ENCODE measurements around the gene TMOD4. TPM values are rescaled to one million over a fixed set of nuclear protein-coding genes. Genes with fewer than 3 reads are reported as not detected.

The TMOD4 gene
- total and polyA plus RNA-seq, 10 of the 15 experiments (the other 5 are each of a cell fraction or from before 2014, with no cell fraction given), result 0.30 to 1.2 (median 0.50) TPM; not detected in 1

GRCh38 chr1:151147665-151148064 lies 28.1 kb downstream of the TMOD4 start:
- no peaks in the 10 kb centered on the region for H3K79me2 ChIP-seq (ENCODE audit: control insufficient read depth, insufficient read depth, low read length)
- H3K27ac ChIP-seq (ENCODE audit: control insufficient read depth, insufficient read depth), result no peak overlapping the region
- H3K9me3 ChIP-seq (replicated peaks; ENCODE audit: control insufficient read depth, insufficient read depth, low read length), result no peaks in the 10 kb centered on the region
- RAD21 ChIA-PET (ENCODE audit: unreplicated experiment), result interaction anchor here (1.4 kb wide), 2 partner anchors 9 to 104 kb away, joined by 4 to 8 read pairs; partner anchors contain the start of gene TNFAIP8L2
- in situ Hi-C loops (cut with MboI) (no loop called here), intact Hi-C loops (cut with micrococcal nuclease; ENCODE audit: unreplicated experiment) (no loop called here)
- CTCF ChIA-PET, result interaction anchor here (1.6 to 1.8 kb wide), 2 partner anchors 9 to 48 kb away, joined by 6 to 10 read pairs; partner anchors contain the start of gene TNFAIP8L2
- H3K9ac ChIP-seq (ENCODE audit: control insufficient read depth, insufficient read depth, low read length), result no peak overlapping the region
- no peak for DNase-seq (ENCODE audit: low read depth, low spot score)
- SMC1A ChIA-PET (ENCODE audit: uncharacterized antibody, unreplicated experiment), result interaction anchor here (1.4 to 2.2 kb wide), 2 partner anchors 11 to 123 kb away, joined by 4 to 5 read pairs; no protein-coding TSS in a partner anchor
- no peak for TF ChIP-seq NFYA (IDR thresholded peaks at IDR 0.05; ENCODE audit: borderline replicate concordance, low read depth, low read length)
- TF ChIP-seq JUND (IDR thresholded peaks at IDR 0.05; ENCODE audit: low read depth, low read length), result no peak
- TF ChIP-seq, protein P1, sequence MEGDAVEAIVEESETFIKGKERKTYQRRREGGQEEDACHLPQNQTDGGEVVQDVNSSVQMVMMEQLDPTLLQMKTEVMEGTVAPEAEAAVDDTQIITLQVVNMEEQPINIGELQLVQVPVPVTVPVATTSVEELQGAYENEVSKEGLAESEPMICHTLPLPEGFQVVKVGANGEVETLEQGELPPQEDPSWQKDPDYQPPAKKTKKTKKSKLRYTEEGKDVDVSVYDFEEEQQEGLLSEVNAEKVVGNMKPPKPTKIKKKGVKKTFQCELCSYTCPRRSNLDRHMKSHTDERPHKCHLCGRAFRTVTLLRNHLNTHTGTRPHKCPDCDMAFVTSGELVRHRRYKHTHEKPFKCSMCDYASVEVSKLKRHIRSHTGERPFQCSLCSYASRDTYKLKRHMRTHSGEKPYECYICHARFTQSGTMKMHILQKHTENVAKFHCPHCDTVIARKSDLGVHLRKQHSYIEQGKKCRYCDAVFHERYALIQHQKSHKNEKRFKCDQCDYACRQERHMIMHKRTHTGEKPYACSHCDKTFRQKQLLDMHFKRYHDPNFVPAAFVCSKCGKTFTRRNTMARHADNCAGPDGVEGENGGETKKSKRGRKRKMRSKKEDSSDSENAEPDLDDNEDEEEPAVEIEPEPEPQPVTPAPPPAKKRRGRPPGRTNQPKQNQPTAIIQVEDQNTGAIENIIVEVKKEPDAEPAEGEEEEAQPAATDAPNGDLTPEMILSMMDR (IDR thresholded peaks at IDR 0.05 in 2 of 3, conservative IDR thresholded peaks at IDR 0.05 in 1 of 3; ENCODE audit: control insufficient read depth in 2 of 3, extremely low read depth in 1 of 3, insufficient read depth in 1 of 3, low read depth in 3 of 3, low read length in 3 of 3), result no peak
- no peak for TF ChIP-seq CREM (IDR thresholded peaks at IDR 0.05; ENCODE audit: low read depth)
- TF ChIP-seq, protein P2, sequence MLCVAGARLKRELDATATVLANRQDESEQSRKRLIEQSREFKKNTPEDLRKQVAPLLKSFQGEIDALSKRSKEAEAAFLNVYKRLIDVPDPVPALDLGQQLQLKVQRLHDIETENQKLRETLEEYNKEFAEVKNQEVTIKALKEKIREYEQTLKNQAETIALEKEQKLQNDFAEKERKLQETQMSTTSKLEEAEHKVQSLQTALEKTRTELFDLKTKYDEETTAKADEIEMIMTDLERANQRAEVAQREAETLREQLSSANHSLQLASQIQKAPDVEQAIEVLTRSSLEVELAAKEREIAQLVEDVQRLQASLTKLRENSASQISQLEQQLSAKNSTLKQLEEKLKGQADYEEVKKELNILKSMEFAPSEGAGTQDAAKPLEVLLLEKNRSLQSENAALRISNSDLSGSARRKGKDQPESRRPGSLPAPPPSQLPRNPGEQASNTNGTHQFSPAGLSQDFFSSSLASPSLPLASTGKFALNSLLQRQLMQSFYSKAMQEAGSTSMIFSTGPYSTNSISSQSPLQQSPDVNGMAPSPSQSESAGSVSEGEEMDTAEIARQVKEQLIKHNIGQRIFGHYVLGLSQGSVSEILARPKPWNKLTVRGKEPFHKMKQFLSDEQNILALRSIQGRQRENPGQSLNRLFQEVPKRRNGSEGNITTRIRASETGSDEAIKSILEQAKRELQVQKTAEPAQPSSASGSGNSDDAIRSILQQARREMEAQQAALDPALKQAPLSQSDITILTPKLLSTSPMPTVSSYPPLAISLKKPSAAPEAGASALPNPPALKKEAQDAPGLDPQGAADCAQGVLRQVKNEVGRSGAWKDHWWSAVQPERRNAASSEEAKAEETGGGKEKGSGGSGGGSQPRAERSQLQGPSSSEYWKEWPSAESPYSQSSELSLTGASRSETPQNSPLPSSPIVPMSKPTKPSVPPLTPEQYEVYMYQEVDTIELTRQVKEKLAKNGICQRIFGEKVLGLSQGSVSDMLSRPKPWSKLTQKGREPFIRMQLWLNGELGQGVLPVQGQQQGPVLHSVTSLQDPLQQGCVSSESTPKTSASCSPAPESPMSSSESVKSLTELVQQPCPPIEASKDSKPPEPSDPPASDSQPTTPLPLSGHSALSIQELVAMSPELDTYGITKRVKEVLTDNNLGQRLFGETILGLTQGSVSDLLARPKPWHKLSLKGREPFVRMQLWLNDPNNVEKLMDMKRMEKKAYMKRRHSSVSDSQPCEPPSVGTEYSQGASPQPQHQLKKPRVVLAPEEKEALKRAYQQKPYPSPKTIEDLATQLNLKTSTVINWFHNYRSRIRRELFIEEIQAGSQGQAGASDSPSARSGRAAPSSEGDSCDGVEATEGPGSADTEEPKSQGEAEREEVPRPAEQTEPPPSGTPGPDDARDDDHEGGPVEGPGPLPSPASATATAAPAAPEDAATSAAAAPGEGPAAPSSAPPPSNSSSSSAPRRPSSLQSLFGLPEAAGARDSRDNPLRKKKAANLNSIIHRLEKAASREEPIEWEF (IDR thresholded peaks at IDR 0.05; ENCODE audit: insufficient replicate concordance, low read depth, low read length), result no peak
- TF ChIP-seq EGR1 (IDR thresholded peaks at IDR 0.05; ENCODE audit: borderline replicate concordance in 1 of 2, low read depth in 2 of 2, low read length in 2 of 2), result no peak
- TF ChIP-seq, protein P3, sequence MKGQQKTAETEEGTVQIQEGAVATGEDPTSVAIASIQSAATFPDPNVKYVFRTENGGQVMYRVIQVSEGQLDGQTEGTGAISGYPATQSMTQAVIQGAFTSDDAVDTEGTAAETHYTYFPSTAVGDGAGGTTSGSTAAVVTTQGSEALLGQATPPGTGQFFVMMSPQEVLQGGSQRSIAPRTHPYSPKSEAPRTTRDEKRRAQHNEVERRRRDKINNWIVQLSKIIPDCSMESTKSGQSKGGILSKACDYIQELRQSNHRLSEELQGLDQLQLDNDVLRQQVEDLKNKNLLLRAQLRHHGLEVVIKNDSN (IDR thresholded peaks at IDR 0.05; ENCODE audit: borderline replicate concordance, extremely low read length, insufficient read depth, low read depth, low read length), result no peak
- TF ChIP-seq CREB1 (IDR thresholded peaks at IDR 0.05; ENCODE audit: low read depth), result no peak
- TF ChIP-seq, protein P4, sequence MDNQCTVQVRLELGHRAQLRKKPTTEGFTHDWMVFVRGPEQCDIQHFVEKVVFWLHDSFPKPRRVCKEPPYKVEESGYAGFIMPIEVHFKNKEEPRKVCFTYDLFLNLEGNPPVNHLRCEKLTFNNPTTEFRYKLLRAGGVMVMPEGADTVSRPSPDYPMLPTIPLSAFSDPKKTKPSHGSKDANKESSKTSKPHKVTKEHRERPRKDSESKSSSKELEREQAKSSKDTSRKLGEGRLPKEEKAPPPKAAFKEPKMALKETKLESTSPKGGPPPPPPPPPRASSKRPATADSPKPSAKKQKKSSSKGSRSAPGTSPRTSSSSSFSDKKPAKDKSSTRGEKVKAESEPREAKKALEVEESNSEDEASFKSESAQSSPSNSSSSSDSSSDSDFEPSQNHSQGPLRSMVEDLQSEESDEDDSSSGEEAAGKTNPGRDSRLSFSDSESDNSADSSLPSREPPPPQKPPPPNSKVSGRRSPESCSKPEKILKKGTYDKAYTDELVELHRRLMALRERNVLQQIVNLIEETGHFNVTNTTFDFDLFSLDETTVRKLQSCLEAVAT (IDR thresholded peaks at IDR 0.05), result no peak
- TF ChIP-seq TCF12 (IDR thresholded peaks at IDR 0.05; ENCODE audit: low read depth, low read length), result no peak
- no peak for TF ChIP-seq POLR2A (IDR thresholded peaks at IDR 0.05; ENCODE audit: low read depth, low read length)
- no peak for TF ChIP-seq MXI1 (IDR thresholded peaks at IDR 0.05; ENCODE audit: low read depth, low read length)
- TF ChIP-seq PKNOX1 (IDR thresholded peaks at IDR 0.05), result no peak
- no peak for FAIRE-seq
- no peaks in the 10 kb centered on the region for H3K36me3 ChIP-seq (ENCODE audit: control insufficient read depth in 2 of 2, insufficient read depth in 2 of 2, low read length in 1 of 2)
- H3K4me1 ChIP-seq (ENCODE audit: control insufficient read depth, insufficient read depth, low read length), result no peaks in the 10 kb centered on the region; the same call in 1 of the 2 replicates
- no peak overlapping the region for H2AFZ ChIP-seq (ENCODE audit: control insufficient read depth, low read depth, low read length)
- H4K20me1 ChIP-seq (ENCODE audit: control insufficient read depth, insufficient read depth), result no peaks in the 10 kb centered on the region; the same call in 1 of the 2 replicates
- BruUV-seq (replicated peaks), result no TSS peak
- POLR2A ChIA-PET, result no interaction called here
- peaks cover 0 to 8% of the 10 kb centered on the region in 2 experiments for H3K27me3 ChIP-seq (replicated peaks in 1 of 2; ENCODE audit: control insufficient read depth in 2 of 2, insufficient read depth in 2 of 2, low read length in 1 of 2)
- H3K4me2 ChIP-seq (ENCODE audit: control insufficient read depth, insufficient read depth), result no peak overlapping the region
- no peak for ATAC-seq
- 47% methylated on average over 2 of the region's 2 CpGs for WGBS (ENCODE audit: insufficient coverage, insufficient replicate concordance, low lambda C conversion rate, missing lambda C conversion rate)
- no peak overlapping the region for H3K4me3 ChIP-seq

Measured in GM12878 (cell line).